ENCODE measurements around the gene CBX2.

GRCh38 chr17:79796444-79796762 is 18.5 kb downstream of the CBX2 start:
- TF ChIP-seq EZH2 (IDR thresholded peaks at IDR 0.05; ENCODE audit: insufficient read depth, poor library complexity, severe bottlenecking) = no peak
- TF ChIP-seq EZH2phosphoT487 (IDR thresholded peaks at IDR 0.05; ENCODE audit: insufficient read depth, low read depth) = no peak

Data from GM23248 (cell line).